GM12891 (cell line): ENCODE results near the gene WHRN.

Source experiments
- DNase-seq: peaks from one replicate; pipeline ENCODE4 v3.0.0; 2011; ENCODE audit warnings: low spot score; ENCODE audit not compliant: insufficient read length
- FAIRE-seq: peaks from 2 replicates; lab custom pipeline; 2011; peaks lifted over from hg19 to GRCh38; lab: Jason Lieb, UNC
- PAX5 ChIP-seq: IDR thresholded peaks from 2 replicates; pipeline ENCODE4 v1.6.1; 2011; ENCODE audit warnings: low read length, moderate library complexity, mild to moderate bottlenecking; ENCODE audit not compliant: insufficient read depth, severe bottlenecking
- POLR2A ChIP-seq: IDR thresholded peaks from 2 replicates; pipeline ENCODE4 v1.6.1; 2011; ENCODE audit warnings: low read depth, low read length, control low read depth
- POLR2AphosphoS5 ChIP-seq: IDR thresholded peaks from 2 replicates; pipeline ENCODE4 v1.6.1; 2011; ENCODE audit warnings: low read depth, low read length, control low read depth
- POU2F2 ChIP-seq: IDR thresholded peaks from 2 replicates; pipeline ENCODE4 v1.6.1; 2011; ENCODE audit warnings: low read depth, mild to moderate bottlenecking, control low read depth, low read length, moderate library complexity
- SPI1 ChIP-seq: IDR thresholded peaks from 2 replicates; pipeline ENCODE4 v1.6.1; 2011; ENCODE audit warnings: low read depth, low read length, control low read depth
- TAF1 ChIP-seq: IDR thresholded peaks from 2 replicates; pipeline ENCODE4 v1.6.1; 2011; ENCODE audit warnings: low read depth, low read length, control low read depth

WHRN gene

GRCh38 chr9:114388357-114388682 lies 117.0 kb downstream of the WHRN start:
- no peak for TF ChIP-seq POLR2AphosphoS5
- no peak for TF ChIP-seq POU2F2
- no peak for TF ChIP-seq POLR2A
- no peak for TF ChIP-seq PAX5
- no peak for TF ChIP-seq SPI1
- no peak for TF ChIP-seq TAF1
- no peak for FAIRE-seq
- DNase-seq = no peak

GRCh38 chr9:114387680-114388356 lies 117.5 kb downstream of the WHRN start, which contains the start of gene AKNA:
AKNA (minus strand) TSS chr9:114387982; CDS start chr9:114381333, 6,649 bp downstream.
- peak; percentile 81 for TF ChIP-seq POLR2A
- peak; percentile 20; the same call in 1 of the 2 replicates for TF ChIP-seq POU2F2
- TF ChIP-seq PAX5 = no peak
- TF ChIP-seq POLR2AphosphoS5 = no peak; the same call in none of the 2 replicates
- DNase-seq (no peak), FAIRE-seq (peak; percentile 95)

- TF ChIP-seq SPI1 (no peak), PAX5 (no peak), POLR2A (no peak; the same call in 1 of the 2 replicates), POLR2AphosphoS5 (no peak), TAF1 (no peak), POU2F2 (no peak)
- DNase-seq (no peak), FAIRE-seq (peak; percentile 23)
Observed at GRCh38 chr9:114386886-114387679, 118.2 kb downstream of the WHRN start.

GRCh38 chr9:114386361-114386885 lies 118.8 kb downstream of the WHRN start:
- FAIRE-seq = no peak
- no peak for DNase-seq
- no peak for TF ChIP-seq SPI1
- no peak for TF ChIP-seq POU2F2
- no peak for TF ChIP-seq TAF1
- no peak for TF ChIP-seq PAX5
- TF ChIP-seq POLR2AphosphoS5 = no peak
- no peak for TF ChIP-seq POLR2A

- peak; percentile 99 for FAIRE-seq
- DNase-seq = no peak
- TF ChIP-seq PAX5 (no peak), SPI1 (peak; percentile 68), POLR2AphosphoS5 (peak; percentile 92), TAF1 (peak; percentile 50; the same call in 1 of the 2 replicates), POLR2A (peak; percentile 84; the same call in 1 of the 2 replicates), POU2F2 (no peak; the same call in 1 of the 2 replicates)
Observed at GRCh38 chr9:114385397-114386181, 119.7 kb downstream of the WHRN start.

GRCh38 chr9:114384836-114385396 lies 120.4 kb downstream of the WHRN start:
- FAIRE-seq (no peak), DNase-seq (no peak)
- no peak for TF ChIP-seq POLR2A
- no peak for TF ChIP-seq POLR2AphosphoS5
- no peak for TF ChIP-seq PAX5
- no peak for TF ChIP-seq SPI1
- TF ChIP-seq TAF1 = no peak
- TF ChIP-seq POU2F2 = no peak; the same call in 1 of the 2 replicates

- TF ChIP-seq POU2F2 (no peak), POLR2AphosphoS5 (no peak), TAF1 (no peak), SPI1 (no peak), POLR2A (no peak), PAX5 (no peak)
- no peak for DNase-seq
- FAIRE-seq = peak; percentile 31
Observed at GRCh38 chr9:114384341-114384740, 120.9 kb downstream of the WHRN start.

- peak; percentile 76 for FAIRE-seq
- no peak for DNase-seq
- no peak for TF ChIP-seq TAF1
- no peak for TF ChIP-seq POU2F2
Observed at GRCh38 chr9:114383521-114384231, 121.6 kb downstream of the WHRN start.
